ENCODE results near the gene MAP3K10. TPM values are rescaled to one million over a fixed set of nuclear protein-coding genes. Genes with fewer than 3 reads are reported as not detected.
A peak's percentile ranks its signal among the peaks of the same experiment; 100 is the strongest.

Gene MAP3K10
- total RNA-seq, 1 experiment from 2014 or later: 9.4 TPM

GRCh38 chr19:40228863-40229262, 37.6 kb downstream of the MAP3K10 start:
- DNase-seq (ENCODE audit: low read depth): no peak

GRCh38 chr19:40229484-40229883, 38.3 kb downstream of the MAP3K10 start:
- in situ Hi-C loops (cut with HindIII; ENCODE audit: low pct_unique_long_range_greater_than_20kb, low sequenced_read_pairs): no loop called here
- DNase-seq (ENCODE audit: low read depth): peak; percentile 55

More at GRCh38 chr19:40228863-40229262, 37.6 kb downstream of the MAP3K10 start:
- in situ Hi-C loops (cut with HindIII; ENCODE audit: low pct_unique_long_range_greater_than_20kb, low sequenced_read_pairs): no loop called here

- in situ Hi-C loops (cut with HindIII; ENCODE audit: low pct_unique_long_range_greater_than_20kb, low sequenced_read_pairs): no loop called here
- DNase-seq (ENCODE audit: low read depth): no peak
These were observed 38.7 kb downstream of the MAP3K10 start for GRCh38 chr19:40229926-40230417.

GRCh38 chr19:40231057-40231456, 39.8 kb downstream of the MAP3K10 start:
- no peak for DNase-seq (ENCODE audit: low read depth)
- in situ Hi-C loops (cut with HindIII; ENCODE audit: low pct_unique_long_range_greater_than_20kb, low sequenced_read_pairs): no loop called here

GRCh38 chr19:40231544-40232424, 40.6 kb downstream of the MAP3K10 start:
- DNase-seq (ENCODE audit: low read depth): peak; percentile 29
- in situ Hi-C loops (cut with HindIII; ENCODE audit: low pct_unique_long_range_greater_than_20kb, low sequenced_read_pairs): no loop called here

- in situ Hi-C loops (cut with HindIII; ENCODE audit: low pct_unique_long_range_greater_than_20kb, low sequenced_read_pairs): no loop called here
- DNase-seq (ENCODE audit: low read depth): no peak
These were observed 41.3 kb downstream of the MAP3K10 start for GRCh38 chr19:40232479-40232878.

GRCh38 chr19:40232949-40233810, 42.0 kb downstream of the MAP3K10 start:
- DNase-seq (ENCODE audit: low read depth): no peak
- in situ Hi-C loops (cut with HindIII; ENCODE audit: low pct_unique_long_range_greater_than_20kb, low sequenced_read_pairs): no loop called here

GRCh38 chr19:40233811-40234389, 42.7 kb downstream of the MAP3K10 start:
- in situ Hi-C loops (cut with HindIII; ENCODE audit: low pct_unique_long_range_greater_than_20kb, low sequenced_read_pairs): no loop called here

GRCh38 chr19:40234429-40235237, 43.4 kb downstream of the MAP3K10 start:
- no peak for DNase-seq (ENCODE audit: low read depth)
- in situ Hi-C loops (cut with HindIII; ENCODE audit: low pct_unique_long_range_greater_than_20kb, low sequenced_read_pairs): no loop called here

More at GRCh38 chr19:40233811-40234389, 42.7 kb downstream of the MAP3K10 start:
- no peak for DNase-seq (ENCODE audit: low read depth)

- in situ Hi-C loops (cut with HindIII; ENCODE audit: low pct_unique_long_range_greater_than_20kb, low sequenced_read_pairs): no loop called here
- DNase-seq (ENCODE audit: low read depth): no peak
These were observed 44.2 kb downstream of the MAP3K10 start for GRCh38 chr19:40235238-40236025.

- in situ Hi-C loops (cut with HindIII; ENCODE audit: low pct_unique_long_range_greater_than_20kb, low sequenced_read_pairs): no loop called here
- DNase-seq (ENCODE audit: low read depth): no peak
These were observed 44.8 kb downstream of the MAP3K10 start for GRCh38 chr19:40236026-40236355.

- in situ Hi-C loops (cut with HindIII; ENCODE audit: low pct_unique_long_range_greater_than_20kb, low sequenced_read_pairs): no loop called here
- no peak for DNase-seq (ENCODE audit: low read depth)
These were observed 45.1 kb downstream of the MAP3K10 start for GRCh38 chr19:40236366-40236765.

- no peak for DNase-seq (ENCODE audit: low read depth)
- in situ Hi-C loops (cut with HindIII; ENCODE audit: low pct_unique_long_range_greater_than_20kb, low sequenced_read_pairs): no loop called here
These were observed 46.6 kb downstream of the MAP3K10 start for GRCh38 chr19:40237791-40238190.

GRCh38 chr19:40238775-40239174, 47.5 kb downstream of the MAP3K10 start:
- no peak for DNase-seq (ENCODE audit: low read depth)
- in situ Hi-C loops (cut with HindIII; ENCODE audit: low pct_unique_long_range_greater_than_20kb, low sequenced_read_pairs): no loop called here

- in situ Hi-C loops (cut with HindIII; ENCODE audit: low pct_unique_long_range_greater_than_20kb, low sequenced_read_pairs): no loop called here
- DNase-seq (ENCODE audit: low read depth): no peak
These were observed 48.4 kb downstream of the MAP3K10 start for GRCh38 chr19:40239415-40240226.

GRCh38 chr19:40240332-40240731, 49.1 kb downstream of the MAP3K10 start:
- DNase-seq (ENCODE audit: low read depth): no peak
- in situ Hi-C loops (cut with HindIII; ENCODE audit: low pct_unique_long_range_greater_than_20kb, low sequenced_read_pairs): no loop called here

Measured in Caki2 (cell line).